Measurements from ENCODE around the gene NFE2L2. TPM values are rescaled to one million over a fixed set of nuclear protein-coding genes. Genes with fewer than 3 reads are reported as not detected.
A peak's percentile ranks its signal among the peaks of the same experiment; 100 is the strongest.

The NFE2L2 gene
- total RNA-seq, 1 experiment from 2014 or later: 24.2 TPM

DNA sequence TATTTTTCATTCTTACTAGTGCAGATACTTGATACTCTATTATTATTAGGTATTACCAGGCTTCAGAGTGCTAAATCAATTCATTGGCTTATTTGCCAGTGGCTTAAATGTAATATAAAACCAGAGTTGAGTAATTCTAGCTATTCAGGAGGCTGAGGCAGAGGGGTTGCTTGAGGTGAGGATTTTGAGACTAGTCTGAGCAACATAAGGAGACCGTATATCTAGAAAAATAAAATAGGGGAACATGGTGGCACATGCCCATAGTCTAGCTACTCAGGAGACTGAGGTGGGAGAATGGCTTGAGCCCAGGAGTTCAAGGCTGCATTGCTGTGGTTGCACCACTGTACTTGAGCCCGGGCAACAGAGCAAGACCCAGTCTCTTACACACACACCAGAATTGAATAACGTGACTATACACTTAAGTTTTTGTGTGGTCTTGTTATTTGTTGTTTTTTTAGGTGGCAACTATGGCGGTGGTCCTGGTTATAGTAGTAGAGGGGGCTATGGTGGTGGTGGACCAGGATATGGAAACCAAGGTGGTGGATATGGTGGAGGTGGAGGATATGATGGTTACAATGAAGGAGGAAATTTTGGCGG is 47.2 kb downstream of the NFE2L2 start:
- Histone ChIP-seq H3K9me2 (replicated peaks; ENCODE audit: low read length) (no peaks in the 10 kb centered on the region), H3K79me2 (ENCODE audit: low read length) (peaks cover 66% of the 10 kb centered on the region), H3K27me3 (ENCODE audit: low read length) (no peaks in the 10 kb centered on the region), H3K36me3 (ENCODE audit: low read depth, low read length) (peaks cover 79% of the 10 kb centered on the region), H3F3A (ENCODE audit: low read length, unreplicated experiment) (peaks cover 3% of the 10 kb centered on the region), H3K9me3 (ENCODE audit: low read length) (no peaks in the 10 kb centered on the region), H3K9ac (ENCODE audit: low read length) (no peak overlapping the region), H3K27ac (ENCODE audit: low read length) (no peak overlapping the region), H4K20me1 (ENCODE audit: low read length) (peaks cover 70% of the 10 kb centered on the region), H3K4me2 (ENCODE audit: low read length) (no peak overlapping the region), H3K4me3 (ENCODE audit: low read length) (no peak overlapping the region), H2AFZ (ENCODE audit: low read length) (no peak overlapping the region), H3K4me1 (ENCODE audit: insufficient read depth, low read length) (peaks cover 9% of the 10 kb centered on the region)
- no peak for ATAC-seq
- ChIA-PET POLR2A (ENCODE audit: unreplicated experiment) (interaction anchor here (0.7 kb wide), 1 partner anchor 23 kb away, joined by 6 read pairs; no protein-coding TSS in a partner anchor), CTCF (no interaction called here)
- DNase-seq: no peak
- no TSS peak for BruUV-seq (replicated peaks)
- intact Hi-C loops (cut with micrococcal nuclease): no loop called here
- TF ChIP-seq CTCF (conservative IDR thresholded peaks at IDR 0.05; ENCODE audit: low read depth, low read length) (no peak), EZH2phosphoT487 (IDR thresholded peaks at IDR 0.05; ENCODE audit: borderline replicate concordance, low read length) (no peak), EZH2 (IDR thresholded peaks at IDR 0.05; ENCODE audit: low read length, unreplicated experiment) (no peak)

GRCh38 chr2:177212891-177213856 is 51.4 kb downstream of the NFE2L2 start:
- peak; percentile 81 for DNase-seq
- Histone ChIP-seq H3K9me3 (ENCODE audit: low read length) (no peaks in the 10 kb centered on the region), H3K27me3 (ENCODE audit: low read length) (no peaks in the 10 kb centered on the region), H3K4me1 (ENCODE audit: insufficient read depth, low read length) (peaks cover 16% of the 10 kb centered on the region), H3K36me3 (ENCODE audit: low read depth, low read length) (peaks cover 44% of the 10 kb centered on the region), H3K4me3 (ENCODE audit: low read length) (peak overlapping the region; percentile 92), H3K79me2 (ENCODE audit: low read length) (peaks cover 74% of the 10 kb centered on the region), H3F3A (ENCODE audit: low read length, unreplicated experiment) (no peaks in the 10 kb centered on the region), H3K9me2 (replicated peaks; ENCODE audit: low read length) (no peaks in the 10 kb centered on the region), H3K9ac (ENCODE audit: low read length) (peak overlapping the region; percentile 99), H3K27ac (ENCODE audit: low read length) (peak overlapping the region; percentile 87), H2AFZ (ENCODE audit: low read length) (peak overlapping the region; percentile 37), H3K4me2 (ENCODE audit: low read length) (peak overlapping the region; percentile 99), H4K20me1 (ENCODE audit: low read length) (peaks cover 48% of the 10 kb centered on the region)
- TSS peak; percentile 35 for BruUV-seq (replicated peaks)
- intact Hi-C loops (cut with micrococcal nuclease): loop anchor here (1.0 to 5.0 kb wide), 4 partner anchors 30 to 119 kb away; no protein-coding TSS in a partner anchor
- ATAC-seq: peak; percentile 53
- CTCF ChIA-PET: no interaction called here
- TF ChIP-seq EZH2phosphoT487 (IDR thresholded peaks at IDR 0.05; ENCODE audit: borderline replicate concordance, low read length) (no peak), EZH2 (IDR thresholded peaks at IDR 0.05; ENCODE audit: low read length, unreplicated experiment) (no peak), CTCF (conservative IDR thresholded peaks at IDR 0.05; ENCODE audit: low read depth, low read length) (no peak)
- POLR2A ChIA-PET (ENCODE audit: unreplicated experiment): no interaction called here

All from PC-3 (cell line).